Measurements from ENCODE around the gene GSC2. TPM values are rescaled to one million over a fixed set of nuclear protein-coding genes. Genes with fewer than 3 reads are reported as not detected.
A peak's percentile ranks its signal among the peaks of the same experiment; 100 is the strongest.

The GSC2 gene
- total RNA-seq, 2 experiments from 2014 or later, result not detected

GRCh38 chr22:19103880-19104821 is 45.9 kb downstream of the GSC2 start:
- no peak overlapping the region for H3K4me3 Mint-ChIP-seq
- Histone ChIP-seq H3K9me3 (ENCODE audit: control insufficient read depth in 1 of 2, insufficient read depth in 1 of 2, low read length in 2 of 2) (no peaks in the 10 kb centered on the region), H3K4me1 (ENCODE audit: insufficient read depth, low read length) (peaks cover 37% of the 10 kb centered on the region), H3K36me3 (ENCODE audit: insufficient read depth, low read length) (peaks cover 4% of the 10 kb centered on the region), H3K4me3 (ENCODE audit: low read length) (no peak overlapping the region), H3K27ac (ENCODE audit: low read depth in 1 of 2, low read length in 2 of 2) (no peak overlapping the region), H3K27me3 (ENCODE audit: control insufficient read depth in 1 of 2, insufficient read depth in 2 of 2, low read length in 2 of 2) (no peaks in the 10 kb centered on the region)
- no peak for TF ChIP-seq CTCF (IDR thresholded peaks at IDR 0.05)
- peak overlapping the region; percentile 30 for H3K27ac Mint-ChIP-seq
- DNase-seq (no peak), ATAC-seq (ENCODE audit: poor library complexity) (no peak)
- H3K36me3 Mint-ChIP-seq (ENCODE audit: low read depth), result peaks cover 23% of the 10 kb centered on the region
- H3K27me3 Mint-ChIP-seq, result no peaks in the 10 kb centered on the region
- H3K9me3 Mint-ChIP-seq, result no peaks in the 10 kb centered on the region
- intact Hi-C loops (cut with DNase I, micrococcal nuclease), result loop anchor here in 1 of 2 experiments (10.0 kb wide), 2 partner anchors 341 to 531 kb away; partner anchors contain the start of gene C22orf39
- CTCF ChIA-PET, result interaction anchor here (1.2 kb wide), 1 partner anchor 18 kb away, joined by 3 read pairs; the partner anchor contains the start of gene DGCR2
- peaks cover 61% of the 10 kb centered on the region for H3K4me1 Mint-ChIP-seq (ENCODE audit: low read depth)
- POLR2A ChIA-PET, result no interaction called here

GRCh38 chr22:19098157-19098556 is 51.9 kb downstream of the GSC2 start:
- no peak overlapping the region for H3K4me3 ChIP-seq (ENCODE audit: low read length)
- Mint-ChIP-seq H3K36me3 (ENCODE audit: low read depth) (peaks cover 37% of the 10 kb centered on the region), H3K27me3 (no peaks in the 10 kb centered on the region), H3K9me3 (no peaks in the 10 kb centered on the region), H3K27ac (peak overlapping the region; percentile 62), H3K4me1 (ENCODE audit: low read depth) (peaks cover 35% of the 10 kb centered on the region), H3K4me3 (no peak overlapping the region)
- peak in 1 of 14 experiments; percentile 26 for DNase-seq
- H3K9me3 ChIP-seq (ENCODE audit: control insufficient read depth in 1 of 2, insufficient read depth in 1 of 2, low read length in 2 of 2), result peaks cover 0 to 4% of the 10 kb centered on the region in 2 experiments
- POLR2A ChIA-PET, result no interaction called here
- peaks cover 21% of the 10 kb centered on the region for H3K36me3 ChIP-seq (ENCODE audit: insufficient read depth, low read length)
- intact Hi-C loops (cut with DNase I, micrococcal nuclease), result no loop called here
- peaks cover 16% of the 10 kb centered on the region for H3K4me1 ChIP-seq (ENCODE audit: insufficient read depth, low read length)
- CTCF ChIA-PET, result no interaction called here
- no peak for TF ChIP-seq CTCF (IDR thresholded peaks at IDR 0.05)
- H3K27me3 ChIP-seq (ENCODE audit: control insufficient read depth in 1 of 2, insufficient read depth in 2 of 2, low read length in 2 of 2), result no peaks in the 10 kb centered on the region
- ATAC-seq (ENCODE audit: poor library complexity), result no peak
- H3K27ac ChIP-seq (ENCODE audit: low read depth in 1 of 2, low read length in 2 of 2), result no peak overlapping the region

- Histone ChIP-seq H3K4me3 (ENCODE audit: low read length) (no peak overlapping the region), H3K27ac (ENCODE audit: low read depth in 1 of 2, low read length in 2 of 2) (no peak overlapping the region), H3K36me3 (ENCODE audit: insufficient read depth, low read length) (peaks cover 21% of the 10 kb centered on the region), H3K4me1 (ENCODE audit: insufficient read depth, low read length) (peaks cover 16% of the 10 kb centered on the region), H3K9me3 (ENCODE audit: control insufficient read depth in 1 of 2, insufficient read depth in 1 of 2, low read length in 2 of 2) (peaks cover 0 to 4% of the 10 kb centered on the region in 2 experiments), H3K27me3 (ENCODE audit: control insufficient read depth in 1 of 2, insufficient read depth in 2 of 2, low read length in 2 of 2) (no peaks in the 10 kb centered on the region)
- ATAC-seq (ENCODE audit: poor library complexity), result no peak
- H3K27me3 Mint-ChIP-seq, result no peaks in the 10 kb centered on the region
- CTCF ChIA-PET, result no interaction called here
- H3K9me3 Mint-ChIP-seq, result no peaks in the 10 kb centered on the region
- no peak overlapping the region for H3K4me3 Mint-ChIP-seq
- peak in 1 of 14 experiments; percentile 6 for DNase-seq
- POLR2A ChIA-PET, result no interaction called here
- intact Hi-C loops (cut with DNase I, micrococcal nuclease), result no loop called here
- no peak for TF ChIP-seq CTCF (IDR thresholded peaks at IDR 0.05)
- H3K27ac Mint-ChIP-seq, result peak overlapping the region; percentile 62
- peaks cover 33% of the 10 kb centered on the region for H3K4me1 Mint-ChIP-seq (ENCODE audit: low read depth)
- peaks cover 43% of the 10 kb centered on the region for H3K36me3 Mint-ChIP-seq (ENCODE audit: low read depth)
Measured at GRCh38 chr22:19097518-19097917, 52.6 kb downstream of the GSC2 start.

Other genes with a start within 250 kb of the GSC2 start
- gene DGCR6, start 244.0 kb downstream of the GSC2 start, total RNA-seq, result 10 to 100 TPM; 14.6 to 15.3 TPM
- not detected for gene PRODH, start 214.0 kb downstream of the GSC2 start, total RNA-seq
- 10 to 100 TPM; 31.9 to 35.5 TPM for gene DGCR2, start 27.9 kb downstream of the GSC2 start, total RNA-seq
- under 1 TPM in 1 of 2 experiments, not detected in 1; 0.31 TPM for gene TSSK2, start 19.0 kb downstream of the GSC2 start, total RNA-seq
- 10 to 100 TPM; 56.1 to 58.0 TPM for gene ESS2, start 5.6 kb downstream of the GSC2 start, total RNA-seq
- 10 to 100 TPM; 17.6 to 18.0 TPM for gene SLC25A1, start 28.4 kb upstream of the GSC2 start, total RNA-seq
- 1 to 10 TPM in 1 of 2 experiments, under 1 TPM in 1; 0.52 to 1.5 TPM for gene CLTCL1, start 141.4 kb upstream of the GSC2 start, total RNA-seq

All from CD4-positive, alpha-beta T cell (primary cell).